A673 (cell line): ENCODE data around the gene MLST8.

Source experiments
- CTCF ChIP-seq: fragments of 300-800, 200-600 bp; sonication (generic); conservative IDR thresholded peaks from 2 replicates; pipeline ENCODE4 v1.5.1; 2017; ENCODE audit warnings: low read depth, mild to moderate bottlenecking, antibody characterized with exemption, low read length, moderate library complexity, mixed read lengths
- EZH2 ChIP-seq: fragments of 200-600 bp; sonication (generic); IDR thresholded peaks from 2 replicates; pipeline ENCODE4 v1.6.1; 2017; ENCODE audit warnings: borderline replicate concordance, low read depth, mild to moderate bottlenecking, mixed read lengths, antibody characterized with exemption, low read length; ENCODE audit not compliant: poor library complexity, severe bottlenecking

DNA sequence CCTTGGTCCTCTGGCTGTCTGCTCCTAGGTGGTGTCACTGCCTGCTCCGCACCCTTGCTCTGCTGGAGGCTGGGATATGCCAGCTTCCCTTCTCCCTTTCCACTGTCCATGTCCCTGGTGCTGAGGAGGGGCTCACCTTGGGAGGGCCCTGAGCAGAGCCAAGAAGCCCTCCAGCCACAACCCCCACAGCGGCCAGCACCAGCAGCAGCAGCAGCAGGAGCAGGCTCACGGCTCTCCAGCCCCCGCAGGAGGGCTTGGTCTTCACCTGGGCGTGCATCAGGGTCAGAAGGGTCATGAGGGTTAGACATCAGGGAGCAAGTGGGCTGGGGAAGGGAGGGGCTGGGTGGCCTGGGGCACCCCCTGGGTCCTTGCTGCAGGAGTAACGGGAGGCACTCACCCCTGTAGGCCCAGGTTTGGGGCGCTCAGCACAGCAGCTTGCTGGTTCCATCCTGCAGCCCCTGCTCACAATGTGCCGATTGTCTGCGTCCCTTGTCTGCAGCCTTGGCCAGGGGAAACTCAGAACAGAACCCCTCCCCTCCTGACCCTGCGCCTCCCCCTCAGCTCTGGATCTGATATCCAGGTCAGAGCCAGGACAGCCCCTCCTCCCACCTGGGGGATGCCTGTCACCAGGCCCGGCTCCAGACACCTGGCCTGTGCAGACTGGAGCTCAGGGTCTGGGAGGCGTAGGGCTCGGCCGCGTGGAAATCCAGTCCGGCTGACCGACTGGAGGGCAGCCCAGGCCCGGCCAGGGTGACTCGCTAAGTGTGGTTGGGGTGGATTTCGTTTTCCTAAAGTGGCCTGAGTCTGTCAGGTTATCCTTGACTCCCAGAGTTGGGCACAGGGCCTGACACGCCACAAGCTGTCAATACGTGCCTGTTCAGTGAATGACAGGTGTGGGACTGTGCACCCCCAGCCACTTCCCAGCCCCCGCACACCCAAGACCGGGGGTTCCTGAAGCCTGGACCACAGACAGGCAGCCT lies 5.4 kb downstream of the MLST8 start, which contains the start of gene BRICD5:
- no peak for TF ChIP-seq CTCF
- no peak for TF ChIP-seq EZH2
